HEK293T (cell line): Measurements from ENCODE around the gene CELSR1.

Source experiments
- ARNT ChIP-seq: fragments of 450-650 bp; IDR thresholded peaks from 2 replicates; pipeline ENCODE4 v1.6.1; 2017; ENCODE audit warnings: mild to moderate bottlenecking
- BHLHE40 ChIP-seq: fragments of 450-650 bp; IDR thresholded peaks from 2 replicates; pipeline ENCODE4 v1.6.1; 2016; ENCODE audit warnings: mild to moderate bottlenecking, moderate library complexity, borderline replicate concordance
- ELF4 ChIP-seq: fragments of 450-650 bp; IDR thresholded peaks from 2 replicates; pipeline ENCODE4 v1.6.1; 2017; ENCODE audit warnings: antibody characterized with exemption
- FOXK2 ChIP-seq: fragments of 450-650 bp; IDR thresholded peaks from 2 replicates; pipeline ENCODE4 v1.6.1; 2016; ENCODE audit warnings: mild to moderate bottlenecking
- FOXM1 ChIP-seq: fragments of 450-650 bp; IDR thresholded peaks from 2 replicates; pipeline ENCODE4 v1.6.1; 2017; ENCODE audit warnings: mild to moderate bottlenecking, borderline replicate concordance
- LEF1 ChIP-seq: fragments of 450-650 bp; IDR thresholded peaks from 2 replicates; pipeline ENCODE4 v1.6.1; 2017; ENCODE audit warnings: mild to moderate bottlenecking, borderline replicate concordance
- NFRKB ChIP-seq: fragments of 450-650 bp; IDR thresholded peaks from 2 replicates; pipeline ENCODE4 v1.6.1; 2016; ENCODE audit warnings: mild to moderate bottlenecking, moderate library complexity
- SP1 ChIP-seq: fragments of 450-650 bp; IDR thresholded peaks from 2 replicates; pipeline ENCODE4 v1.6.1; 2017
- SUZ12 ChIP-seq: fragments of 450-650 bp; IDR thresholded peaks from 2 replicates; pipeline ENCODE4 v1.6.1; 2016; ENCODE audit warnings: mild to moderate bottlenecking
- TARDBP ChIP-seq: fragments of 450-650 bp; IDR thresholded peaks from 2 replicates; pipeline ENCODE4 v1.6.1; 2016
- ZNF384 ChIP-seq: fragments of 450-650 bp; IDR thresholded peaks from 2 replicates; pipeline ENCODE4 v1.6.1; 2016

GRCh38 chr22:46419754-46420571 is 117.5 kb downstream of the CELSR1 start:
- TF ChIP-seq FOXK2: no peak
- TF ChIP-seq TARDBP: no peak
- no peak for TF ChIP-seq BHLHE40
- TF ChIP-seq ARNT: no peak
- no peak for TF ChIP-seq SP1
- TF ChIP-seq ZNF384: no peak
- TF ChIP-seq SUZ12: no peak
- no peak for TF ChIP-seq NFRKB
- no peak for TF ChIP-seq FOXM1
- TF ChIP-seq ELF4: no peak
- TF ChIP-seq LEF1: no peak
